Spinal cord (tissue), 10 donors: Measurements from ENCODE around the gene HRAS. TPM values are rescaled to one million over a fixed set of nuclear protein-coding genes. Genes with fewer than 3 reads are reported as not detected.
A peak's percentile ranks its signal among the peaks of the same experiment; 100 is the strongest.

Experiments used
- DNase-seq, 6 donors: peaks; one replicate each; pipeline versions ENCODE4 v3.0.0 to v3.0.0-alpha.2; 2013 to 2015; ENCODE audit warnings: low spot score in 6 of 6, low read depth in 4 of 6
- H3K27ac ChIP-seq: one replicate; pipeline ENCODE4 v1.5.1; 2013; ENCODE audit warnings: low read depth, low read length, control low read depth
- H3K27me3 ChIP-seq: one replicate; pipeline ENCODE4 v1.6.1; 2013; ENCODE audit warnings: low read length; ENCODE audit not compliant: control insufficient read depth, insufficient read depth
- H3K36me3 ChIP-seq: one replicate; pipeline ENCODE4 v1.6.1; 2013; ENCODE audit warnings: low read length; ENCODE audit not compliant: control insufficient read depth, insufficient read depth
- H3K4me1 ChIP-seq: one replicate; pipeline ENCODE4 v1.6.1; 2013; ENCODE audit warnings: low read length; ENCODE audit not compliant: control insufficient read depth, insufficient read depth
- H3K4me3 ChIP-seq: one replicate; pipeline ENCODE4 v1.5.1; 2013; ENCODE audit warnings: low read depth, low read length, control low read depth
- H3K9me3 ChIP-seq: one replicate; pipeline ENCODE4 v1.6.1; 2013; ENCODE audit warnings: low read length; ENCODE audit not compliant: control insufficient read depth, insufficient read depth
- WGBS: methylation state at CpG from one replicate; pipeline ENCODE4 v1.1.5; 2013; ENCODE audit warnings: missing lambda C conversion rate; ENCODE audit not compliant: insufficient coverage; 5-methylcytosine and 5-hydroxymethylcytosine counted together
- polyA plus RNA-seq, 2 donors: library from polyadenylated mRNA; unstranded; fragments of 120-200 nt; gene quantifications; one replicate each; pipeline ENCODE4 v1.2.1, GENCODE V29; 2013; ENCODE audit not compliant: insufficient read length in 2 of 2
- total RNA-seq, 2 donors: library from RNA; depleted of rRNA in 1 of 2; stranded (reverse); fragments of 120-200 nt in 1 of 2; fragments of >200 nt in 1 of 2; gene quantifications; one replicate each; pipeline versions ENCODE4 v1.2.3 to v1.2.4, GENCODE V29; 2013 to 2014
- donor health status: healthy.

Gene HRAS
- total and polyA plus RNA-seq, 4 donors: 31.7 to 147 (median 99.3) TPM

DNA sequence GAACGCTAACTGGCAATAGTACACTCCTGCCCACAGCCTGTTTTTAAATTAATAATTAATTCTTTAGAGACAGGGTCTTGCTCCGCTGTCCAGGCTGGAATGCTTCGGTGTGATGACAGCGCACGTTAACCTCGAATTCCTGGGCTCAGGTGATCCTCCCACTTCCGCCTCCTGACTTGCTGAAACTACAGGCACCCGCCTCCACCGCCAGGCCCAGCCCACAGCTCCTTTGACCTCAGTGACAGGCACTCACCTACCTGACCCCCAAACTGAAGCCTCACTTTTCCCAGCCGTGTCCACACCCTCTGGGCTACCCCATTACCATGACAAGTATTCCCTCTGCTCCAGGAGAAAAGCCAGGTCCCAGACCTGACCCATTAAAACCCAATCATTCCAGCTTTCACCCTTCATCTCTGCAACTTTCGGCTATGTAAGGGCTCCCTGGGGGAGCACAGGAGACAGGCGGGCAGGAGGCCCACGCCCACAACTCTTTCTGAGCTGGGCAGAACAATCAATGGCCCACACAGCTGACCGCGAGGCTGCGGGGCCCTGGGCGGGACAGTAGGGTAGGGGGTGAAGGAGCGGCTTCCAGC lies 24.4 kb upstream of the HRAS start:
- no peak for DNase-seq
- Histone ChIP-seq H3K36me3 (peaks cover 31% of the 10 kb centered on the region), H3K9me3 (no peaks in the 10 kb centered on the region), H3K27me3 (peaks cover 51% of the 10 kb centered on the region), H3K4me1 (peaks cover 30% of the 10 kb centered on the region), H3K4me3 (peak overlapping the region; percentile 47), H3K27ac (no peak overlapping the region)
- 51% methylated on average over 17 of the region's 18 CpGs for WGBS

DNA sequence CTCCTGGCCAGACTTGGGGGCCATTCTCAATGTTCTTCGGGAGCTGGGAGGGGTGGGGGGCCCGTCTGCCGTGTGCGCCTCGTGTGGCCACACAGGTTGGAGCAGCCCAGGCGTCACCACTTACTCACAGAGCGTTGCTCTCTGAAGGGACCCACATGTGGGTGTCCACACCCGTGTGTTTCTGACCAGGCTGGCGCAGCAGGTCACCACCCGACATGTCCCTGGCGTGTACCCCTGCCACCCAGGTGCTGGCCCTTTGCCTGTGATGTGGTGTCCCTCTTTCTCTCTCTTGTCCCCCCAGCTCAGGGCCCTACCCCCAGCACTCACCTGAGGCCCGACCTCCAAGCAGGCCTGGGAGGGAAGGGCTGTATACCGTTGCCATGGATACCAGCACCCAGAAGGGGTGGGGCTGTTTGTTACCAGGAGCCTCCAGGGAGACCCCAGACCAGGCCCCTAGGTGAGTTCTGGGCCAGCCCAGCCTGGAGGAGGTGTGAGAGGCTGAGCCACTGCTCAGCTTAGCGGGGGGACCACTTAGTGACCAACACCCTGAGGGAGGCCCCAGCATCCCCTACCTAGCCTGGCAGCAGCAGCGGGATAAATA lies 23.7 kb upstream of the HRAS start:
- no peak for DNase-seq
- H3K9me3 ChIP-seq: no peaks in the 10 kb centered on the region
- WGBS: 85% methylated on average over 13 of the region's 15 CpGs
- H3K27me3 ChIP-seq: peaks cover 56% of the 10 kb centered on the region
- H3K27ac ChIP-seq: no peak overlapping the region
- H3K4me3 ChIP-seq: no peak overlapping the region
- peaks cover 37% of the 10 kb centered on the region for H3K4me1 ChIP-seq
- H3K36me3 ChIP-seq: peaks cover 31% of the 10 kb centered on the region

DNA sequence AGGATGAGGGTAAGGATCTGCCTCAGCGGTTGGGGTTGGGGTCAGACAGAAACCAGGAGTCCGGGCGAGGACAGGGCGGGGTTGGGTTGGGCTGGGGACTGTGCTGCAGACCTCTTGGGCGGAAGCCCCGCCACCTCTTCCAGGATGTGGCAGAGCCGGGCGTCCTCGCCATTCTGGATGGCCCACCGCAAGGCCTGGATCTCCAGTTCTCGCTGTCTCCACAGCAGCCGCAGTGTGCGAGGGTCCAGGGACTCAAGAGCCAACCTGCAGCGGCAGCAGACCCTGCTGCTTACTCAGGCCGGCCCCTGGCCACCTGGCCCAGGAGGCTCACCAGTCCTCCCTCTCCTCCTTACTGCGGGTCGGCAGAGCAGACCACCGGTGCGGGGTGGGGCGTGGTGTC lies 23.1 kb upstream of the HRAS start:
- 96% methylated on average over 14 of the region's 20 CpGs for WGBS
- Histone ChIP-seq H3K27me3 (peaks cover 59% of the 10 kb centered on the region), H3K27ac (no peak overlapping the region), H3K4me1 (peaks cover 37% of the 10 kb centered on the region), H3K36me3 (peaks cover 31% of the 10 kb centered on the region), H3K9me3 (no peaks in the 10 kb centered on the region), H3K4me3 (no peak overlapping the region)
- DNase-seq: no peak

DNA sequence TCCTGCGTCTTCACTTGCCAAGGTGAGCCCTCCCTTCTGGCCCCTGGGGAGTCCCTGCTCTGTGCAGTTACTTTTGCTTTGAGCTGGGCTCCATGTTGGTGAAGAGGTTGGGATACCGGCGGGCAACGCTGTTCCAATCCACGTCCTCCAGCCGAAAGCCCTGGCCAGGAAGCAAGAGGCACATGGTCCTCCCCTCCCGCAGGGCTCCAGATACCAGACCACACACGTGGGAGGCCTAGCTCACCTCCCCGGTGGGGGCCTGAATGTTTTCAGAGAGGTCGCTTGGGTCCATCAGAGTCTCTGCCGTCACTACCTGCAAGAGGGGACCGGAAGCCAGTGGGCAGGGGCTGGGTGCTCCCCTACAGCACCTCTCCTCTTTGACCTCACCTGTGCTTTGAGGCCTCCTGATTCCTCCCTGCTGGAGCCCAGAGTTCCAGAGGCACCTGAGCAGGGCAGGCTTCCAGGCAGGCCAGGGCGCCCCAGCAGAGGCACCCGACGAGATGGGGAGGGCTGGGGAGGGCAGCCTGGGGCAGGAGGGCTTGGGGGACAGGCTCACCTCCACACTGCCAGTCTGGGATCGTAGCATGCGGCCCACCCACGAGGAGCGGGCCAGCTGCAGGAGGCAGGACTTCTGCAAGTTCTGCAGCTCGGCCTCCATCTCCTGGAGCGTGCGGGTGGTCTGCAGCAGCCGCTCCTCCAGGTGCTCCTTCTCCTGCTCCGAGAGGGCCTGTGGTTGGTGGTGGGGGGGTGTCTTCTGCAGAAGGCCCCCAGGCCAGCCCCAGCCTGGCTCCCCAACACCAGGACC lies 22.2 kb upstream of the HRAS start:
- Histone ChIP-seq H3K27me3 (peaks cover 59% of the 10 kb centered on the region), H3K9me3 (no peaks in the 10 kb centered on the region), H3K4me3 (no peak overlapping the region), H3K27ac (no peak overlapping the region), H3K36me3 (peaks cover 28% of the 10 kb centered on the region), H3K4me1 (peaks cover 37% of the 10 kb centered on the region)
- no peak for DNase-seq
- WGBS: 78% methylated on average over 23 of the region's 24 CpGs

DNA sequence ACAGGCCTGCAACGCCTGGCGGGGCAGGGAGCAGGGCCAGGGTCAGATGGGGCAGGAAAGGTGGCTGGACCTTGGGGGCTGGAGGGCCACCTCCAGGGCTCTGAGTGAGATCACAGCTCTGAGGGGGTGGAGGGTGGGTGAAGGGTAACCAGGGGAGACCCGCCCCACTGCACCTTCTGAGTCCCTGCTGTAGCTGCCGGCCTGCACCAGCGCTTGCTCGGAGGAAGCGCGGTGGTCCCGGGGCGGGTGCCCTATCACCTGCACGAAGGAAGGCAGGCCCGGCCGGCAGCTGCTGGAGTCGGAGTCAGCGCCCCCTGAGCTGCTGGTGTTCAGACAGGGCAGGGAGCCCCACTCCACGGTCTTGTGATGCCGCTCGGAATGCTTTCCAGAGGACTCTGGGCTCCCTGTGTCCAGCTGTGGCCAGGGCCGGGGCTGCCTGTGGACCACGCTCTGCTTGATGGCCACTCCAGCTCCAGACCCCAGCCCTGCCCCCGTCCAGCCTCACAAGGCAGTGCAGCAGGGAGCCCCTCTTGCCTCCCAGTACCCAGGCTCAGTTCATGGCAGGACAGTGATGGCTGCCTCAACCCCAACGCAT lies 21.4 kb upstream of the HRAS start:
- H3K36me3 ChIP-seq: peaks cover 28% of the 10 kb centered on the region
- H3K27me3 ChIP-seq: peaks cover 59% of the 10 kb centered on the region
- no peaks in the 10 kb centered on the region for H3K9me3 ChIP-seq
- no peak overlapping the region for H3K4me3 ChIP-seq
- no peak overlapping the region for H3K27ac ChIP-seq
- peaks cover 35% of the 10 kb centered on the region for H3K4me1 ChIP-seq
- no peak for DNase-seq
- 54% methylated on average over 22 of the region's 22 CpGs for WGBS

DNA sequence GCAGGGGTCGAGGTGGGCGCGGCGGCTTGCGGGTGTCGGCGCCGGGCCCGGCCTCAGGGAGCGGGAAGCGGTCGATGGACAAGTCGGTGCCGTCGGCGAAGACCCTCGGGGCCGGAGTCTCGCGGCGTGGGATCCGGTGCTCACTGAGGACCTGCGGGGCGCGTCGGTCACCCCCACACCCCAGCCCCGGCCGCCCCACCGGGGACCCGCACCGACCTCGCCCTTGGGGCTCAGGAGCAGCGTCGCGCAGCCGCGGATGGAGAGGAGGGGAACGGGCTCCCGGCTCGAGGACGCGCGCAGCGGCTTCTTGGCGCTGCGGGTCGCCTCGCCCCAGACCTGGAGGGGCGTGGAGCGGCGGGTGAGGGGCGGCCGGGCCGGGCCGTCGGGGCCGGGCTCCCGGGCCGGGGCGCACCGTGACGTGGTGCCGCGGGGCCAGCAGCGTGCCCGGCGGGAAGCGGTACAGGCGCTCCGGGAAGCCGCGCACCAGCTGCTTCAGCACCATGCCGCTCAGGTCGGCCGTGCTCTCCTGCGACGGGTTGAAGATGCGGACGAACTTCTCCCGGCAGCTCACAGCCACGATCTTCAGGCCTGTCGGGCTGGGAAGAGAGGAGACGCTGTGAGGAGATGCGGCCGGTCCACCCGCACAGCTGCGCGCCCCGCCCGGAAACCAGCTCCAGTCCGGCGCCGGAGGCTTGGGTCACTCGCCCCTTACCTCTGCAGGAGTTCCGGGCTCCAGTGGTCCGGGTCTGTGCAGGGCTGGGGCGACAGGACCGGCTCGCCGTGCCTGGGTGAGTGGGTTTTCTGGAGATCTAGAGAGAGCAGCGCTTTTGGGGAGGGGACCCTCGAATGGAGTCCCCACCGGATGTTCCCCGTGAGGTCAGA lies 20.6 kb upstream of the HRAS start:
- H3K9me3 ChIP-seq: no peaks in the 10 kb centered on the region
- 2% methylated on average over 103 of the region's 104 CpGs for WGBS
- H3K4me3 ChIP-seq: no peak overlapping the region
- H3K27ac ChIP-seq: no peak overlapping the region
- no peak for DNase-seq
- peaks cover 59% of the 10 kb centered on the region for H3K27me3 ChIP-seq
- peaks cover 35% of the 10 kb centered on the region for H3K36me3 ChIP-seq
- peaks cover 29% of the 10 kb centered on the region for H3K4me1 ChIP-seq

DNA sequence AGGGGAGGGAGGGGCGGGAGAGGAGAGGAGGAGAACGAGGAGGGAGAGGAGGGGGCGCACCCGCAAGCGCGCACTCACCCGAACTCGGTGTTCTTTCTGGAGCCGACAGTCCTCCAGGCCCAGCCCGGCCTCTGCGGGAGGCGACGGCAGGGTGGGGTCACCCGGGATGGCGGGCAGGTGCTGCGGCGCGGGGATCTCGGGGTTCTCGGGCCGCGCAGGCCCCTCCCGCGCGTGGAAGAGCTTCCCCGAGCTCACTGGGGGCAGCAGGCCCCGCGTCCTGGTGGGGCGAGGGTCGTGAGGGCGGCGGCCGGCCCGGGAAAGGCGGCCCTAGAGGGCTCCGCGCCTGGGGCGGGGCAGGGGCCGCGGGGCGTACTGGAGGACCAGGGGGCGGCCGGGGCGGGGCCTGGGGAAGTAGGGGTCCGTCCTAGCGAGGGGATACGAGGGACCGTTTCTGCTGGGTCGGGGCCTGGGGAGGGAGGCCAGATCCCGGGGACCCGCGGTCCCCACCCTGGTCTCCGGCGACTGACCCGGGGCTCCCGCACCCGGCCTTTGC lies 19.9 kb upstream of the HRAS start:
- no peaks in the 10 kb centered on the region for H3K9me3 ChIP-seq

DNA sequence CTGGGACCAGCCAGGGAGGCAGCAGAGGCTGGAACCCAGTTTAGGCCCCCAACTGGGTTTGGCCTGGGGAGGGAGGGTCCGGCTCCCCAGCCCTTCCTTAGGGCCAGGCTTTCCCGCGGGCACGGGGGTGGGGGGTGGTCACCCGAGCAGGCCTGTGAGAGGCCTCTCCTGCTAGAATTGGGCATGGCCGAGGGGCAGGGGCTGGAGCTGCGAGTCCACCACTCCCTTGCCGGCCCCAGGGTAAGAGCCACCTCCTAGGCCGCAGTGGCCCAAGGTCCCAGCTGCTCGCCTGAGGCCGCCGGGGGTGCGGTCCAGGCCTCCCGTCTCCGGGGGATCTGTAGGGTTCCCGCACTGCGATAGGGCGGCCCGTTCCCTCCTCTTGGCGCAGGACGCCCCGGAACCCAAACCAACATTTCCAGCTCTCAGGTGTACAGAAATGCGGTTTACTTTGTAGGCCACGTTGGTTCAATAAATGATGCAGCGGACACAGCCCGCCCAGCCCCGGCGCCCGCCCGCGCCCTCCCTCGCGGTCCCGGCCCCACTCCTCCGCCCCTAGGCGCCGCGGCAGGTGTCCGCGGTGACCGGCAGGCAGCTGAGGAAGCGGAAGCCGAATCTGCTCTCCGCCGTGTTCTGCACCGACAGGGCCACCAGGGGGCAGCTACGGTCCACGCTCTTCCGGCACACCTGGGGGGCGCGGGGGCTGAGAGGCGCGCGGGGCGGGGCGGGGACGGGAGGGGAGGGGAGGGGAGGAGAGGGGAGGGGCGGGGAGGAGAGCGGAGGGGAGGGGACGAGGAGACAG lies 19.3 kb upstream of the HRAS start:
- peaks cover 50% of the 10 kb centered on the region for H3K27me3 ChIP-seq
- no peak overlapping the region for H3K4me3 ChIP-seq
- peaks cover 20% of the 10 kb centered on the region for H3K4me1 ChIP-seq
- peaks cover 49% of the 10 kb centered on the region for H3K36me3 ChIP-seq
- no peaks in the 10 kb centered on the region for H3K9me3 ChIP-seq
- H3K27ac ChIP-seq: no peak overlapping the region
- peak in 2 of 6 donors; percentile 85 to 91 for DNase-seq
- 10% methylated on average over 39 of the region's 60 CpGs for WGBS

More for the DNA sequence above, 19.9 kb upstream of the HRAS start:
- Histone ChIP-seq H3K4me1 (peaks cover 27% of the 10 kb centered on the region), H3K27ac (no peak overlapping the region), H3K36me3 (peaks cover 42% of the 10 kb centered on the region), H3K27me3 (peaks cover 57% of the 10 kb centered on the region), H3K4me3 (no peak overlapping the region)
- under 1% methylated on average over 57 of the region's 57 CpGs for WGBS
- no peak for DNase-seq
